ENCODE measurements around the gene GJA9. TPM values are rescaled to one million over a fixed set of nuclear protein-coding genes. Genes with fewer than 3 reads are reported as not detected.

GJA9 gene

GRCh38 chr1:38827318-38827717 lies 54.1 kb downstream of the GJA9 start:
- Histone ChIP-seq H3K9me3 (replicated peaks; ENCODE audit: low read length) (no peaks in the 10 kb centered on the region), H3K27me3 (ENCODE audit: control insufficient read depth, insufficient read depth, low read length) (peaks cover 73% of the 10 kb centered on the region), H3K4me1 (ENCODE audit: control insufficient read depth, insufficient read depth, low read length) (peaks cover 6% of the 10 kb centered on the region), H3K4me3 (ENCODE audit: low read length) (no peak overlapping the region), H3K4me2 (ENCODE audit: low read length) (no peak overlapping the region), H3K9ac (ENCODE audit: low read depth, low read length) (no peak overlapping the region), H3K36me3 (ENCODE audit: insufficient read depth, low read length) (no peaks in the 10 kb centered on the region)

- Histone ChIP-seq H3K4me1 (ENCODE audit: control insufficient read depth, insufficient read depth, low read length) (peaks cover 2% of the 10 kb centered on the region), H3K4me2 (ENCODE audit: low read length) (no peak overlapping the region), H3K9me3 (replicated peaks; ENCODE audit: low read length) (no peaks in the 10 kb centered on the region), H3K36me3 (ENCODE audit: insufficient read depth, low read length) (no peaks in the 10 kb centered on the region), H3K27me3 (ENCODE audit: control insufficient read depth, insufficient read depth, low read length) (peaks cover 73% of the 10 kb centered on the region), H3K9ac (ENCODE audit: low read depth, low read length) (no peak overlapping the region), H3K4me3 (ENCODE audit: low read length) (no peak overlapping the region)
These were observed 54.5 kb downstream of the GJA9 start for GRCh38 chr1:38826886-38827285.

- H3K4me1 ChIP-seq (ENCODE audit: control insufficient read depth, insufficient read depth, low read length) = no peaks in the 10 kb centered on the region
- H3K36me3 ChIP-seq (ENCODE audit: insufficient read depth, low read length) = no peaks in the 10 kb centered on the region
- no peak overlapping the region for H3K9ac ChIP-seq (ENCODE audit: low read depth, low read length)
- no peak overlapping the region for H3K4me3 ChIP-seq (ENCODE audit: low read length)
- H3K4me2 ChIP-seq (ENCODE audit: low read length) = no peak overlapping the region
- peaks cover 74% of the 10 kb centered on the region for H3K27me3 ChIP-seq (ENCODE audit: control insufficient read depth, insufficient read depth, low read length)
- H3K9me3 ChIP-seq (replicated peaks; ENCODE audit: low read length) = no peaks in the 10 kb centered on the region
These were observed 55.1 kb downstream of the GJA9 start for GRCh38 chr1:38826262-38826661.

Small RNA genes lying within 50 kb of the gene (small RNA-seq; reads per million reads assigned to genes)
- gene GJA9-MYCBP = not detected
- gene RNU6-605P = not detected
